Loucy (cell line): ENCODE measurements around the gene SRPK1.

ENCODE experiments used
- H2AFZ ChIP-seq: fragments of 200-600 bp; sonication (generic); 2 replicates; pipeline ENCODE4 v1.6.0; 2016; ENCODE audit warnings: antibody characterized with exemption, mild to moderate bottlenecking, low read length, moderate library complexity
- H3F3A ChIP-seq: fragments of 200-600 bp; 2 replicates; pipeline ENCODE4 v1.6.0; 2016; ENCODE audit warnings: antibody characterized with exemption, low read depth, mild to moderate bottlenecking
- H3K27me3 ChIP-seq: fragments of 200-600 bp; sonication (generic); 2 replicates; pipeline ENCODE4 v1.6.1; 2014; ENCODE audit warnings: low read length, mild to moderate bottlenecking; ENCODE audit not compliant: insufficient read depth, poor library complexity, severe bottlenecking
- H3K36me3 ChIP-seq: fragments of 200-600 bp; sonication (generic); 2 replicates; pipeline ENCODE4 v1.6.1; 2016; ENCODE audit warnings: low read length; ENCODE audit not compliant: insufficient read depth
- H3K4me1 ChIP-seq: fragments of 200-600 bp; sonication (generic); 2 replicates; pipeline ENCODE4 v1.5.1; 2014; ENCODE audit warnings: low read length, mild to moderate bottlenecking; ENCODE audit not compliant: insufficient read depth, poor library complexity, severe bottlenecking
- H3K4me2 ChIP-seq: fragments of 200-600 bp; sonication (generic); 2 replicates; pipeline ENCODE4 v1.6.0; 2014; ENCODE audit warnings: antibody characterized with exemption, low read length, low read depth, mild to moderate bottlenecking; ENCODE audit not compliant: poor library complexity, severe bottlenecking
- H3K4me3 ChIP-seq: fragments of 200-600 bp; sonication (generic); 2 replicates; pipeline ENCODE4 v1.5.1; 2014; ENCODE audit warnings: low read length, mild to moderate bottlenecking, mixed read lengths; ENCODE audit not compliant: poor library complexity, severe bottlenecking
- H3K79me2 ChIP-seq: fragments of 200-600 bp; sonication (generic); 2 replicates; pipeline ENCODE4 v1.6.1; 2014; ENCODE audit warnings: low read length; ENCODE audit not compliant: insufficient read depth
- H3K9ac ChIP-seq: fragments of 200-600 bp; sonication (generic); 2 replicates; pipeline ENCODE4 v1.6.0; 2014; ENCODE audit warnings: mild to moderate bottlenecking, low read depth, low read length, moderate library complexity; ENCODE audit not compliant: poor library complexity, severe bottlenecking
- H3K9me2 ChIP-seq: fragments of 200-600 bp; sonication (generic); replicated peaks from 2 replicates; pipeline ENCODE4 v1.6.1; 2016; ENCODE audit warnings: low read depth, low read length, mixed read lengths
- H3K9me3 ChIP-seq: fragments of 200-600 bp; sonication (generic); 2 replicates; pipeline ENCODE4 v1.6.1; 2014; ENCODE audit warnings: mild to moderate bottlenecking, antibody characterized with exemption, low read length, low read depth; ENCODE audit not compliant: insufficient read depth
- H4K20me1 ChIP-seq: fragments of 200-600 bp; sonication (generic); 2 replicates; pipeline ENCODE4 v1.6.0; 2014; ENCODE audit warnings: antibody characterized with exemption, low read length, mild to moderate bottlenecking; ENCODE audit not compliant: insufficient read depth, poor library complexity, severe bottlenecking
- CTCF ChIP-seq: fragments of 200-600 bp; sonication (generic); conservative IDR thresholded peaks from 2 replicates; pipeline ENCODE4 v1.5.1; 2014; ENCODE audit warnings: mild to moderate bottlenecking, antibody characterized with exemption, low read length
- EZH2phosphoT487 ChIP-seq: fragments of 200-600 bp; IDR thresholded peaks from 2 replicates; pipeline ENCODE4 v1.6.1; 2018; ENCODE audit warnings: antibody characterized with exemption, mild to moderate bottlenecking, moderate library complexity, borderline replicate concordance

The SRPK1 gene

DNA sequence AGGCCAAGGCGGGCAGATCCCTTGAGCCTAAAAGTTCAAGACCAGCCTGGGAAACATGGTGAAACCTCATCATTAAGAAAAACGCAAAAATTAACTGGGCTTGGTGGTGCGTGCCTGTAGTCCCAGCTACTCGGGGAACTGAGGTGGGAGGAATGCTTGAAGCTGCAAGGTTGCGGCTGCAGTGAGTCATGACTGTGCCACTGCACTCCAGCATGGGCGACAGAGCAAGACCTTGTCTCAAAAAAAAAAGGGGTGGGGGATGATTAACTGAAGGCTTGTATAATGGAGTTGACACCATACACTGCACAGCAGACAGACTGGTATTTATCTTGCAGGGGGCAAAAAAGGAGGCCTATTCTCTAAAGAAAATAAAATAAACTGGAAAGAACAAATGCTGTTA lies 27.7 kb downstream of the SRPK1 start:
- Histone ChIP-seq H3K9me2 (no peaks in the 10 kb centered on the region), H2AFZ (no peak overlapping the region), H3F3A (no peaks in the 10 kb centered on the region), H3K4me3 (no peak overlapping the region), H3K9ac (no peak overlapping the region), H3K4me1 (no peaks in the 10 kb centered on the region), H3K79me2 (peaks cover 71% of the 10 kb centered on the region), H3K4me2 (no peak overlapping the region), H3K9me3 (no peaks in the 10 kb centered on the region), H3K36me3 (peaks cover 47% of the 10 kb centered on the region), H3K27me3 (no peaks in the 10 kb centered on the region), H4K20me1 (peaks cover 46% of the 10 kb centered on the region)
- TF ChIP-seq EZH2phosphoT487 (no peak), CTCF (no peak)

DNA sequence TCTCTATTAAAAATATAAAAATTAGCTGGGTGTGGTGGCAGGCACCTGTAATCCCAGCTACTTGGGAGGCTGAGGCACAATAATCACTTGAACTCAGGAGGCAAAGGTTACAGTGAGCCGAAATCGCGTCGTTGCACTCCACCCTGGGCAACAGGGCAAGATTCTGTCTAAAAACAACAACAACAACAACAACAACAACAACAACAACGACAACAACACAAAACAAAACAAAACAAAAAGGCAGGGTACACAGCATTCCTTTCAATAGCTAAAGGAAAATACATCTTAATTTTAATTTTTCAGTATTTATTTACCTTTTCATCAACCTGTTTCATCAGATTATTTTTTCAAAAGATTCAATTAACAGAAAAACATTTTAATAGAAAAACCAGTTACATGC lies 28.4 kb downstream of the SRPK1 start:
- H3F3A ChIP-seq = peaks cover 4% of the 10 kb centered on the region; the same call in 1 of the 2 replicates
- H3K4me3 ChIP-seq = no peak overlapping the region
- H4K20me1 ChIP-seq = peaks cover 40% of the 10 kb centered on the region
- no peaks in the 10 kb centered on the region for H3K9me3 ChIP-seq
- no peak overlapping the region for H3K9ac ChIP-seq
- no peaks in the 10 kb centered on the region for H3K27me3 ChIP-seq
- H3K4me1 ChIP-seq = no peaks in the 10 kb centered on the region
- TF ChIP-seq EZH2phosphoT487 (no peak), CTCF (no peak)
- H3K4me2 ChIP-seq = no peak overlapping the region
- peaks cover 48% of the 10 kb centered on the region for H3K36me3 ChIP-seq
- no peaks in the 10 kb centered on the region for H3K9me2 ChIP-seq
- no peak overlapping the region for H2AFZ ChIP-seq
- peaks cover 64% of the 10 kb centered on the region for H3K79me2 ChIP-seq

GRCh38 chr6:35879151-35879550 lies 41.7 kb downstream of the SRPK1 start:
- Histone ChIP-seq H3K79me2 (no peaks in the 10 kb centered on the region), H3K36me3 (peaks cover 52% of the 10 kb centered on the region), H3F3A (no peaks in the 10 kb centered on the region), H4K20me1 (no peaks in the 10 kb centered on the region), H2AFZ (no peak overlapping the region), H3K9me2 (no peaks in the 10 kb centered on the region), H3K9ac (no peak overlapping the region), H3K4me3 (no peak overlapping the region), H3K9me3 (peaks cover 5% of the 10 kb centered on the region; the same call in 1 of the 2 replicates), H3K27me3 (no peaks in the 10 kb centered on the region), H3K4me1 (no peaks in the 10 kb centered on the region), H3K4me2 (no peak overlapping the region)
- TF ChIP-seq CTCF (no peak), EZH2phosphoT487 (no peak)
